Measurements from ENCODE around the gene CCDC82.

The CCDC82 gene

DNA sequence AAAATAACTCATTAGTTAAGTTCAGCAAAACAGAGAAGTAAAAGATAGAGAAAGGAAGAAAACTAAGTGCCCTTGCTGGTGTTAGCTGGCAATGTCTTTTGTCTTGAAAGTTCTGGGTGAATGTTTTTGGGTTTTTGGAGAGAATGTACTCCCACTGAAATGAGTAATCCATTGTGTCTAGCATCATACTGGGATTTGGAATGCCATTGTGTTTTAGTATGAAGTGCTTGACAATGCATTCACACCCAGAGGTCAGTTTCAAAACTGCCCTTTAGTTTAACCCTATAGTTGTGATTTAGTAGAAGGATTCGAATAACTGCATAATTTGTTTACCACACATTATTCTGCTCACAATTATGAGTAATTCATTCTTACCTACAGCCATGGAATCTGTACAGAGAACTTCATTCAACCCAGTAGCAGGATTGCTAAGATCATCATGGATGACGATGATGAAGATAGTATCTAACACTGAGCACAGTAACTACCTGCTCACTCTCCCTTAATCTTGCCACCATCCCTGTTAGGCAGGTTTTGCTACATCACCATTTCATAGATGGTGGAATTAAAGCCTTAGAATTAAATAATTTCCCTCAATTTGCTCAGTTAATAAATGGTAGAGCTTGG lies 80.6 kb downstream of the CCDC82 start:
- no peak for DNase-seq (ENCODE audit: extremely low read depth in 1 of 2, low read depth in 1 of 2)

DNA sequence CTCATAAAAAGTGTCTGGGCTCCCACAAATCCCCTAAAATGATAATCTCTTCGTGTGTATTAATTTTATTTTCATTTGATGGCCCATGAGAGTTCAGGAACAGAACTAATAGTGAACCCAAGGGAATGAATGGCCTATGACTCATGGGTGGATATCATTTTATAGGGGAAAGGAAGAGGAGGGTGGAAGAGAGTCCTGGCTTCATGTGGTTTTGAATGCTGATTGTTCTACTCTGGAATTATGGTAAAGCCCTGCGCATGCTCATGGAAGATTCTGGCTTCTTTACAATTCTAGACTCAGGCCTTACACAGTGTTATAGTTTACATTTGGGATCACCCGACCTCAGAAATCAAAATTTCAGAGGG lies 82.0 kb downstream of the CCDC82 start:
- no peak for DNase-seq (ENCODE audit: extremely low read depth in 1 of 2, low read depth in 1 of 2)

DNA sequence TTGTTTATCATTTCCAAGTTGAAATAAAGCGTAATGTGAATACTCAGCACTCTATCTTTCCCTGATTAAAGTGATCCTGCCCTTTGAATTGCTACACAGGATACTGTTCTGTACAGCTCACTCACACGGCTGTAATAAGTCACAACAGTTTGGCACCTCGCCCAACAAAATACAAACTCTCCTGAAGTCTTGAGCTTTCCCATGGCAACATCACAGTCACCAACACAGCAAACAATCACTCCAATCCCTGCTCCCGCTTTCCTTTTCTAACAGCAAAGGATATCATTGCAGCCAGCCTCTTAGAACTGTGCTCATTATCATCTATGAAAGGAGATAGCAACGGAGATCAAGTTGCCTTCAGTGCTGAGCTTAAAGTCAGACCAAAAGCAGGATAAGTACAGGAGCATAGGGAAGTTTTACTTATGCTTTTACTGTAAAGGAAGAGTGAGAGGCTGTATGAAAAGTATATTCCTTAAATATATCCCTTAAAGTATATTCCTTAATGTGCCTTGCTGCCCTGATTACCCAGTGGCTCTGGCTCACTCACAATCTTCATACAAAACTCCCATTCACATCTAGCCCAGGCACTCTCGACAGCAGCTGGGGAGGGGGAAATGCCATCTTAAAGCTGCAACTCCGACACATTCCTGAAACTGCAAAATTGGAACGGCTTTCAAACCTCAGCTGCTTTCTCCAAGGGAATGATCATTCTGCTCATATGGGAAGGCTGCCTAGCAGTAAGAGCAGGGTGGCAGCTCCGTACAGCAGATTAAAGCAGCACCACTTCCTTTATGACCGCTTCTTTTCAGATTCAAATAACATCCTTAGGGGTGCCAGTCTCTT lies 82.6 kb downstream of the CCDC82 start:
- no peak for DNase-seq (ENCODE audit: extremely low read depth in 1 of 2, low read depth in 1 of 2)

GRCh38 chr11:96306600-96306932 lies 83.1 kb downstream of the CCDC82 start:
- no peak for DNase-seq (ENCODE audit: extremely low read depth in 1 of 2, low read depth in 1 of 2)

DNA sequence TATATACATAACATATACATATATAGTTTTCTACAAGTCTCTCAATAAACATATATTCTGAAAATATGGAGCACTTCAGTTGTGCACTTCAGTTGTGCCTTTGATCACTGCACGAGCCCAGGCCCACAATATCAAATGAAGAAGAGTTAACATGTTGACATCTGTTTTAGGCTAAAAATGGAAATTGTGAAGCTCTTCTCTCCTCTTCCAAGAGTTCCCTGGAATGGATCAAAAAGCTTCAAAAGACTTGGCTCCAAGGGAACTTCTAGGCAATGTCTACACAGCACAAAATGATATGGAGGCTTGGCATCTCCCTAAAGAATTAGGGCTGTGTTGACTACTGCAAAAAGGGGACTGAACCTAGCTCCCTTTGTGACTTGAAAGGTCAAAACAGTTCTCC lies 83.6 kb downstream of the CCDC82 start:
- no peak for DNase-seq (ENCODE audit: extremely low read depth in 1 of 2, low read depth in 1 of 2)

GRCh38 chr11:96303980-96304379 lies 85.7 kb downstream of the CCDC82 start:
- no peak for DNase-seq (ENCODE audit: extremely low read depth in 1 of 2, low read depth in 1 of 2)

DNA sequence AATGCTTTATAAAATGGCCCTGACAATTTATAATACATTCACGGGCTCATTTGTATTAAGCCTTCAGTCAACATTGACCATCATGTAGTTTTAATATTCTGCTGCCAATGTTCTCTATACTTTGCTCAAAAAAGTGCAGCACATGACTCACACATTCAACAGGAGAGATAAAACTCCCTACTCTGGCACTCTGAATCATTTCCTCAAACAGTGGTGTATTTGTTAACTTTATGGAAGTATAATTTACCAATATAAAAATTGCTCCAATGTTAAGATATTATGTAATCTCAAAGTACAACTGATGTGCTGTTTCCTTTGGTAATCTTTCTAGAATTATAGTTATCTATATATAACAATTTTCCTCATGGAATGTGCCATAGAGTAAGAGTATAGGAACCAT lies 86.6 kb downstream of the CCDC82 start:
- no peak for DNase-seq (ENCODE audit: extremely low read depth in 1 of 2, low read depth in 1 of 2)
